Stimulated activated CD8-positive, alpha-beta memory T cell treated with anti-CD3 and anti-CD28 coated beads, Interleukin-15, amount 100 ng/mL, for 24 hours (primary cell): Measurements from ENCODE around the gene KDM4C.

ENCODE experiments used
- DNase-seq: peaks from one replicate; pipeline ENCODE4 v3.0.0-alpha.2; 2020; ENCODE audit warnings: low read depth

Gene KDM4C

DNA sequence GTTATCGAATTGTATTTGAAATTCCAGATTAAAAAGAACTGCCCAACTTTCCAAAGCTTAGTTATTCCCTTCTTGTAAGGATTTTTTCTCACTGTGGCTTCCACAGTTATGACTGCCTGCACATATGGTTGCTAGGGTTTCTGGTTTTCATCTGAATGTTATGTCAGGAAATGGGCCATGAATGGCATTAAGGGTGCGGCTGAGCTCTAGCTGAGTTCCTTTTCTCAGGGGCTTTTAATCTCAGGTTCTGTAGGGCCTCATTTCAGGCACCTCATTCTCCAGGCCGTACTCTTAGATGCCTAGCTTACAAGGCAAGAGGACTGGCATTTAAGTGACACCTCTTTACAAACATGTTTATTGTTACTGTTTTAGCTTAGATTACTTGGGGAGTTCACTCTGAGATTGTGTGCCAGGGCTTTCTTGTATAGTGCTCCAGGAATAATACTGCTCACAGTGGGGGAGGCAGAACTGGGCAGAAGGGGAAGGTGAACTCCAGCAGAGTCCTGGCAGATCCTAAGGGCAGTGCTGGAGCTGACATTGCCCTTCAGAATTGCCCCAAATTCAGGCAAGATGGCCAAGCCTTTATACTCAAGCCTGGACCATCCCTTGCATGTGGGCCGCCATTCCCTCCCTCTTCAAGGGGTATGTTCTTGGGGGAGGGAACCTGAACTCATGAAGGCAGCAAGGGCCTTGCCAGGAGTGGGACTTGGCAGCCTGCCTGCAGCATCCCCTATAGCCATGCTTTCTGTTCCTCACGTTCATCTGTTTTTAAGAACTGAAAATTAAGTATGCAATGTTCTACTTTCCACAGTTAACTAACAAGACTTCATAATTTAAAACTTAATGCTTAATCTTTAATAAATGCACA lies 111.5 kb downstream of the KDM4C start:
- DNase-seq = no peak

DNA sequence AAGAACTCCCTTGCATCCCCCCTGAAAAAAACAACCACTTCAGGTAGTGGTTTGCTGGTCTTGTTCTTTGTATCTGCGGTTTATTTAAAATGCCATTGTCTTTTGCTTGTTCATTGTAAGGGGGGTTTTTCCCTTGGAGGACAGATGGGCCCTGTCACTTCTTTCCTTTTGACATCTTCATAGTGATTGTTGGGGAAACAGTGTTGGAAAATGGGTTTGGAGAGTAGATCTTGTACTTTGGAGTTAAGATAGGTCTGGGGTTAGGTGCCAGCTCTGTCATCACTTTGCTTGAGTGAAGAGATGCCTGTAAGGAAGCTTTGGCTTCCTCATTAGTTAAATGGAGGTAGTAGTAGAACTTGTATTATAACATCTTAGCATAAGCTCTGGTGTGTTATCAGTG lies 112.4 kb downstream of the KDM4C start:
- no peak for DNase-seq

DNA sequence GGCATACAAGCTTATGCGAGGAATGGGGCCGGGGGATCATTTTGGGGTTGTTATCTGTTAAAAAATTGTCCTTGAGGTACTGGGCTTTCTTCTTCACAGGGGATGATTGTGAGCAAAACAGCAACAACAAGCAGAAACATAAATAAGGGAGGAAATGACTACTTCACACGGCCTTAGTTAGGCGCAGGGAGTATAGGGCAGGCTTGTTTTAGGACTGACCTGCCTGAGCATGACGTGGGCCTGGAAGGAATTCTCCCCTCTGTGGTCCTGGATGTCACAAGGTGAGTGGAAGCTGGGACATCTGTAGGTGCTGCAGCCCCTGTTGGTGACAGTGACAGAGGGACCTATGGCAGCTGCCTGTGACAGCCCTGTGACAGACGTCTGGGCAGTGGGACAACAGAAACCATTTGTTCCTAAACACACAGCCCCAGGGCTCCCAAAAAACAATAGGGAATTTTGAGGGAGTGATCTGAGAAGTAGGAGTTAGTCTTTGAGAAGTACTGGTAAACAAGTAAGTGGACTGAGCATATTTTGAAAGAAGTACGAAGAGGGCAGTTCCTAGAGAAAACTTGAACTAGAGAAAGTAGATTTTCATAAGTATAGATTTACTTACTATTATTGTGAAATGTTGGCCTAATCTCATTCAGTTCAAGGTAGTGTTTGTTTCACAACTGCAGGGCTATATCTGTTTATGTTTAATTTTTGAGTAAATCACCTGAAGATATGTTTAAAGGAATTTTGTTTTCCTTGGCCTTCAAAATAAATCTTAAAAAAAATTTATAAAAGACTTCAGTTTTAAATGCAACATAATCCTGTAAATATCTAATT lies 113.1 kb downstream of the KDM4C start:
- DNase-seq = no peak

DNA sequence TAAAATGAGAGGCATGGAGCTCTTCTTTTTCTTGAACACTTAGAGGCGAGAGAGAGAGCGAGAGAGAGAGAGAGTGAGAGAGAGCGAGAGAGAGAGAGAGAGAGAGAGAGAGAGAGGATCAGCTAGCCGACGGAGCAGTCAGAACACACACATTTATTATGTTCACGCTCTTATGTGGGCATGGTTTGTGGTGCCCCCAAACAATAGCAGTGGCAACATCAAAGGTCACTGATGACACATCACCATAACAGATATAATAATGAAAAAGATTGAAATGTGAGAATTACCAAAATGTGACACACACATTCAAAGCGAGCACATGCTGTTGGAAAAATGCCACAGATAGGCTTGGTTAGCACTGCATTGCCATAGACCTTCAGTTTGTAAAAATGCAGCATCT lies 116.1 kb downstream of the KDM4C start:
- DNase-seq = no peak

DNA sequence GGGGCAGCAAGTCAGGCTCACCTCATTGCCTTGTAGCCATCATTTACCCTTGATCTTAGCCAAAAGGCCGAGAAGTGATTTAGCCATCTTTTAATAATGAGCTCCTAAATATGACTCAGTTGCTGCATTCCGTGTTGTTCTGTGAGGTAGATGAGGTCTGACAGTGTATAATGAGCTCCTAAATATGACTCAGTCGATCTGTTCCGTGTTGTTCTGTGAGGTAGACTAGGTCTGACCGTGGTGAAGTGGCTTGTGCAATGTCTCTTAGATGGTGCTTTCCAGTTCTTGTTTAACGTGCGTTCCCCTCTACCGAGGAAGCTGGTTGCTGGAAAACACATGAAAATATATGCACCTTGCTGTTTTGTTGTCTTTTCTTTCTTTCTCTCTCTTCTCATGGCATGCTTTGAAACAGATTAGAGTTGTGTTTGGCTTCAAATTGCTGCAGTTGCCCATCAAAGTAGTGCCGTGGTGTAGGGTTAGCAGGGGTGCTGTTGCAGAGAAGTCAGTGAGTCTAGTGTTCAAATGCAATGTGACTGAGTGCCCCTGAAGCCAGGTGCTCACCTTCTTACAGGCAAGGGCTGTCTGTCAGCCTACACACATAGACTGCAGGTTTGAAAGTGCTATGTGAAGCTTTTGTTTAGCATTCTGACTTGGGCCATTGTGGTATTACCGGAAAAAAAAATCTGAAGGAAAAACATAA lies 118.6 kb downstream of the KDM4C start:
- DNase-seq = no peak

DNA sequence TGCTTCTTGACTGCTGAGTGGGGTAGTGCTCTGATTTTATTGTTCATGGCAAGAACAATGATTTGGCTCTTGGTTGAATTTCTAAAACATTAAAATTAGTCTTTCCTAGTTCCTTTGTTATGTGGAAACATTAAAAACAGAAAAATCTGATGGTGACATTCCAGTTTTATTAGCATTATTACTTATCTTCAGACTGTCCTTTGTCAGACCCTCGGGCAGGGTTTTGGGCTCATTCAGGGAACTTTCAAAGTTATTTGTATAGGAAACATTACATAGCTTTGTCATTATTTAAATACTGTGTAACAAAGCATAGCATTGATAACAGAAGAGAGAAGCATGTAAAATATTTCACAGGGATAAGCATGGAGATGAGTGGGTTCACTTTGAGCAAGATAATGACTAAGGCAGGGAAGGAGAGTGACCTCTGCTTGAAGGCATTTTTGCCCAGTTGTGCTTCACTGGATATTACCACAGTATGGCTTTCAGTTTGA lies 119.9 kb downstream of the KDM4C start:
- no peak for DNase-seq

DNA sequence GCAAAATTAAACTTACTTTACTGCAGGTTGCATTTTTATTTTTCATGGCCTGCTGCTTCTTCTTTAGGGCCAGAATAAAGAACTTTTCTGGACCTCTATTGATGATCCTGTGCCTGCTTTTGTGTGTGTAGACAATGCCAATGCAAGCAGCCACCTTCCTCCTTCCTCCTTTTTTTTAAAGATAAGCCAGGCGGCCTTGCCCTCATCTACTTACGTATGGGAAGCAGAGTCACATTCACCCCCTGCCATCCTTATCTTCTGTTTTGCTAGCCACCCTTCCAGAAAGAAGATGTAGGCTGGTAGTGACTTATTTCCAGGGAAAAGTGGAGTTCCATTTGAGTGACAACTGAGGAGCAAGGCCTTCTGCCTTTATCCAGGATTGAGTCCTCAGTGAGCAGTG lies 122.9 kb downstream of the KDM4C start:
- no peak for DNase-seq

DNA sequence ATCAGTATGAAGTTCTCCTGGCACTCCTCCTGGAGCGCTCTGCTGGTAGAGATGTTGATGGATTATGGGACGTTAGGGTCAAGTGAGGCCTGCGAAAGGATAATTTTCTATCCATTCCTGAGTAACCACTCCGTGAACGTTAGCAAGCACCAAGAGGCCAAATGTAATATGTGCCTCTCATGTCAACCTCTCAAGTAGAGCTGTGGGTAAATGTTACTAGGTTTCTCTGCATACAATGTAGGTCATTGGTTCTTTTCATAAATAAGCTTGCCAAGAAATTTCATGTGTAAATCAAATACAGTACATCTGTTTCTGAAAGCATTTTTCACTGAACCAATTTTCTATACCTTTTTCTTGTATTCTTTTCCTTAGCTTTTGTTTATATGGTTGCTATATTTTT lies 126.3 kb downstream of the KDM4C start:
- DNase-seq = no peak

DNA sequence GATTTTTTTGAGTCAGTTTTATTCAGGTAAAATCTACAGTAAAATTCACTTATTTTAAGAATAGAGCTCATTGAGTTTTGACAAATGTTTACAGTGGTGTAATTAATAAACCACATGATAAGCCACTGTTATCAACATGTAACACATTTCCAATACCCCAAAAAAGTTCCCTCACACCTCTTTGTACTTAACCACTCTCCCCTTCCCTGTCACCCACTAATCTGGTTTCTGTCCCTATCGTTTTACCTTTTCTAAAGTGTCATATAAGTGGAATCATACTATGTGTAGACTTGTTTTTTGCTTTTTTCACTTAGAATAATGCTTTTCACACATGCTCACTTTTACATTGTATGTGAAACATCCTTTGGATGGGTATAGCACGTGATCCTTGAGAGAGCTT lies 127.2 kb downstream of the KDM4C start:
- DNase-seq = no peak

DNA sequence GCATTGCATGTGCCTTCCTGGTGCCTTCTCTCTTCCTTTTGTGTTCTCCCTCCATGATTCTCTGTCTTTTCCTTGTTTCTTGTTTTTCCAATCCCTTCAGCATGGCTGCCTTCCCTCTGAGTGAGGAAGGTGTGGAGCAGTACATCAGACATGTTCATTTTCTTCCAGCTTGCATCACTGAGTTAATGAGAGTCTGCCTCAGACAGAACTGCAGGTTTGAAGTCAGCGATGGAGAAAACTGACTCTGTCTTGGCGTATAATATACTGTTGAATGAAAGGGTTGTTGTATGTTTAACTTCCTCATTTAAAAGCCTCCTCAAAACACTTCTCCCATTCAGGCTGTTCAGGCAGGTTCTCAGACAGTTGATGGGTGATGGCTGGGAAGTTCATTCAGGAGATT lies 129.3 kb downstream of the KDM4C start:
- no peak for DNase-seq

DNA sequence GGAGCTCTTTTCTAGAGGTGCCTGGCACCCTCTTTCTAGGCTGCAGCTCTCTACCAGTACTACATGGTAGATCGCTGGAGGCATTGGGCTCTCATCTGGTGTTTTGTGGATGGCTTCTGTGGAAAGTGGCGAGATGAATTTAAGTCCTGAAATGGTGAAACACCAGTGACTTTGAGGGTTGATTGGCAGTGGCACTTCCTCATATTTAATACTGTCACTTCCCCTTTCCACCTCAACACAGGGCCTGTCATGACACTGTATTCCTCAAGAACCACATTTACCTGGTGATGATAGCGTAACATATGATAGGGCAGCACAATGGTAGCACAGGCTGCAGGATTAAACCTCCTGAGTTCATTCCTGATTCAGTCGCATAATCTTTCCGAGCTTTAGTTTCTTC lies 132.1 kb downstream of the KDM4C start:
- DNase-seq = no peak

DNA sequence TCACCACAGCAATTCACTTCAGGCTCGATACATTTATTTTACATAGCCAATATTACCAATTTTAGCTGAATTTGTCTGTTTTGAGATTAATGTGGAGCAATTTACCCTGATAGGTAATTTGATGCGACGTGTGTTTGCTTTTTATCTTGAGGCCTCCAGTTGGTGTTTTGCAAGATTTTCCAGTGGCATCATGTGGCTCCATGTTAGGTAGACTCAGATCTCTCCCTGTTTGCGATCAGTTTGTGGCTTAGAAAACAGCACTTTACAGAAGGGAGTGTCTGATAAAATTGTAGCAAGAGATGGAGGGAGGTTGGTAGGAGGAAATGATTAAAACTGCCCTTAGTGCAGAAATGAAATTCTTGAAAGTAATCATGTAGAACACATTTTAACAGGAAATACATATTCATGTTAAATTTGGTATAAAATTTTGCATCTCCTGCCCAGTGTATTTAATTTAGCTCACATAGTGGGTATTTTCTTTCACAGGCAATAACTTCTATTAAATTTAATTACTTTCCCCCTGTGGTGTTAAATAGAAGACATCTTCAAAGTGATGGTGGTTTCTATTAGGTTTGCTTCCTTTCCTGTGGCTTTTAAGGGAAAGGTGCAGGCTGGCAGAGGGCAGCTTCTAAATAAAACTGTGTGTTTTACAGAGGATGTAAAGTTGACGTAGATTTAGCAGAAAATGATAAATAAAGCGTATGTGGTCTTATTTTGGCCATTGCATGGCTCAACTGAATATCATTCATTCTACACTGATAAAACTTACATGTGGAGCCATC lies 135.8 kb downstream of the KDM4C start:
- DNase-seq = no peak

DNA sequence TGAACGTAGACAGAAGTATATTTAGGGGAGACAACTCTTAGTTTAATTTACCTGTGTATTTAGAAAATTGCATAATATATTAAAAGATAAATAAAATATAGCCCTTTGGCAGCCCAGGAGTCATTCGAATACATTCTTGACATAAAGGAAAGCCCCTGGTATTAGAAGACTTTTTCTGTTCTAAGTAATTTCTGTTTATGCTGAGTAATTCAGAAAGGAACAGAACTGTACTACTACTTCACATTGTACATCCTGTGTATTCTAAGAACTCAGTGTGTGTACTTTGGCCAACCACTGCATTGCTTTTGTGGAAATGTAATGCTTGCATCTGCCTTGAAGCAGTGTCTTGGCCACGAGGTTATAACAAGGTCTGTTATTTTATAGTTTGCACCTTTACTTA lies 136.4 kb downstream of the KDM4C start:
- no peak for DNase-seq

DNA sequence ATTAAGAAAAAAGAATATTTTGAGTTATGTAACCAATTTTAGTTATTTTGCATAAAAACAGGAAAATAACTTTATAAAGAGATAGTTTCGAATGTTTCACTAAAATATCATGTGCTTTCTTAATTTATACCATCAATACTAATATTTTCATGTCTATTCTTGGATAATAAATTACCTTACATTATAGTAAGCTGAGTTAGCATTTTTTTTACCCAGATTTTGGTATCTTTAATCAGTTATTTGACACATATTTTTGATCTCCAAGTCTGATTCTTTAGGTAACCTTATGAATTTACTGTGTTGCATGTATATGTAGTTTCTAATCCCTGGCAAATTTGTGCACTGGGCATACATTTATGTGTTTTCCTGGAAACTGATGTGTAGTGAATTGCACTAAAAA lies 138.0 kb downstream of the KDM4C start:
- DNase-seq = no peak

DNA sequence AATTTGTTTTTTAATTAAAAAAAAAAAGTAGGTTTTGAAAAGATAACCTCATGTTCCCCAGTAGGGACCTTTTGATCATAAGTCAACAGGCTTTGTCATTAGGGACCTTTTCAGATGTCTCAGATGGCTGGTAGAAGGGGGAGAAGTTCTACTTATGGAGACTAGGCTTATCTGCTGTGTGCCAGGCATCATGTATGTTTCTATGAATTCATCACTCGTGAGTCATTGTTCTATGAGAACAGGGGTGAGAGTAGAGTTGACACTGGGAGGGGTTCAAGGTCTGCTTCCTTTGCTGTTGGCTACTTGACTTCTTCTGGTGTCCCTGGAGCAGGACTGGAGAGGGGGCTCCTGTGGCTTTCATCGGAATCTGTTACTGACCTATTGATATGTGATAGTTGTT lies 138.8 kb downstream of the KDM4C start:
- no peak for DNase-seq

DNA sequence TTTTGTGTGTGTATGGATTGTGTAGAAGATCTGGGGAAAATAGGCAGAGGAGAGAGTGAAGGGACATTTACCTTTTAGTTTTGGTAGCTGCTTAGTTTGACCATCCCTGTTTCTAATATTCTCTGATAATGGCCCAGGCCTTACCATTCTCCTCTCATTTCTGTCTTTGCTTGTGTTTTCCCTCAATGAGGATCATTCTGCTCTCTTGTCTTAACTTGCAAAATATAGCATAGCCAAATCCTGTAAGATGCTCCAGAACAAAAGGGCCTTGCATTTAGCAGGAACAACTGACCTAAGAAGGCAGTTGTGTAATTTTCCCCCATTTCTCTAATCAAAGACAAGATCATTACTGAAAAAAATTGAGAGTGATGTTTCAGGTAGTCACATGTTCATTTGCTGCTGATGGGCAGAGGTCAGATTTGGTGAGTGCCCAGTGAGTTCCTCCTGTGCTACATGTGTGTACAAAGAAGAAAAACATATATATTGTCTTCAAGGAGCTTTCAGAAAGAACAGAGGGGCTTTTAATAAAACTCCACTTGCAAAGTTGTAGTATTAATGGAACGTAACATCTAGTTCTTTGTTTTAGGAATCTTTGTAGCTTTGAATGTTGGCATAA lies 139.5 kb downstream of the KDM4C start:
- DNase-seq = no peak

DNA sequence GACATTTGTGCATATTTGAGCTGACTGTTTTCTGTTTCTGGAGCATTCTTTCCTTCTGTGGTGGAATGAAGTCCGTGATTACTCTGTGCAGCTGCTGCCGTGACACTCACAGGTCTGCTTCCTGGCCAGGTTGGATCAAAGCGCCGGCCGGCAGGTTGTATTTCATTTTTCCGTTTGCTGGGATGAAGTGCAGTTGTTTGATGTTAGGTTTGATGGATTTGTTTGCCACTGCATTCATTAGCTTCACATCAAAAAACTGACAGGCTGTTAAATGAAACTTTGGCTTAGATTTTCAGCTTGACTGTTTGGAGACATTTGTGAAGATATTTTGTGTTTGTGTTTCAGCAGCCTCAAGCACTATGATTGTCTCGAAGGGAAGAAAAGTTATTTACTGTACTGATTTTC lies 140.1 kb downstream of the KDM4C start:
- DNase-seq = no peak

DNA sequence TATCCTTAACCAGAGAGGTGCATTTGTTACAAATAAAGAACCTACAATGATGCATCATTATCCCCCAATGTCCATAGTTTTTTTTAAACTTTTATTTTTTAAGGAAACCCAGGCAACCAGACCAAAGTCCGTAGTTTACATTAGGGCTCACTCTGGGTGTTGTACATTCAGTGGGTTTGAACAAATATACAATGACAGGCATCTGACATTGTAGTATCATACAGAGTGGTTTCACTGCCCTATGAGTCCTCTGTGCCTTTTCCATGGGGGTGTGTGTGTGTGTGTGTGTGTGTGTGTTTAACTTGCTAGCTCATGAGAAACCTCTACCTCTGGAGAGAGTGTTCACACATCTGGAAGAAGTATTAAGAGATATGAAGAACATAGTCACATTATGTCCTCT lies 141.5 kb downstream of the KDM4C start:
- no peak for DNase-seq

DNA sequence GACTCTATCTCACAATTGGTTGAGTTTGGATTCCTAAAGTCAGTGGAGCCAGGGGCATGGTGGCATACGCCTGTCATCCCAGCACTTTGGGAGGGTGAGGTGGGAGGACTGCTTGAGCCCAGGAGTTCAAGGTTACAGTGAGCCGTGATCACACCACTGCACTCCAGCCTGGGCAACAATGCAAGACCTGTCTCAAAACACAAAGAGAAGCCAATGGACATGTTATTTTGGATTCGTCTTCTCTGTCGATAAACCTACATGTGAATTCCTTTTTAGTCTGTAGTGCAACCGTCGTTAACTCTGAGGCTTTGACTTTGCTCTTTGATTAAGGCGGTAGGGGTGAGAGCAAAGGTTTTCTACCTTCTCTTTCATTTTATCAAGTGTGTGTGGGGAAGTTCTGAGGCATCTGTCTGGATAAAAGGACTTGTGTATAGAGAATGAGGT lies 142.7 kb downstream of the KDM4C start:
- DNase-seq = no peak

DNA sequence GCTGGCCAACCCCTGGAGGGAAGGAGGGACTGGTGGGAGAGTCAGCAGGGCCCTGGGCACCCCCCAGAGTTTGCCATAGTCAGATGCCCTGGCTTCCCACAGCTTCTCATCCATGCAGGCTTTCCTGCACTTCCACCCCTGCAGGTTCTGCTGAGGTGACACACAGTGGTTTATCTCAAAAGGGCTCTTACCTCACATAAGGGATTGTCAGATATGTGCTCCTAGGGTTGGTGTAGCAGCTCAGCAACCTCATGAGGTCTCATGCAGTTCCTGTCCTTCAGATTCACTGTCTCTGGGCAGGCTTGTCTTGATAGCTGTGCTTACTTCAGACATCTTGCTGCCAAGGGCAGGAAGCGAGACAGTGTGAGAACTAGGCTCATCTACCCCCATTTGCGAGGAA lies 143.4 kb downstream of the KDM4C start:
- DNase-seq = no peak

DNA sequence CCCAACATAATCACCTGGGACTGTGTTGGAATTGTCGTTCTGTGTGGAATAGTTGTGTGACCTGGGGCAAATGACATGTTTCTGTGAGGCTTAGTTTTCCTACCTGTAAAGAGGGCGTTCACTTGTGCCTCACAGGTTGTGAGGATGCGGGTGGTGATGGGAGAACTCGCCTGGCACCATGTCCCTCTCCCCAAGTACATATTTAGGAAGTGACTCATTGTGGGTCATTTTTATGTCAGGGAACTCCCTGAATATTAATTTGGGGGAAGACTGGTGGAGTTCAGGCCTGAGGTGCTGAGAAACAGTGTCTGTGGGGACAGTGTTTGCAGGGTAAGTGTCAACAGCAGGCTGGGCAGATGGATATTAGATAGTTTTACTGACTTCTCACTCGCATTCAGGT lies 144.7 kb downstream of the KDM4C start:
- no peak for DNase-seq
